Parathyroid adenoma (tissue), 2 donors: ENCODE measurements around the gene SLC15A1.

Experiments used
- H2AFZ ChIP-seq: fragments of 300-600 bp; sonication (generic); one replicate; pipeline ENCODE4 v1.7.0; 2017; ENCODE audit warnings: antibody characterized with exemption, mild to moderate bottlenecking
- H3K27ac ChIP-seq: fragments of 300-600 bp; sonication (generic); one replicate; pipeline ENCODE4 v1.7.0; 2017
- H3K27me3 ChIP-seq: fragments of 300-600 bp; sonication (generic); one replicate; pipeline ENCODE4 v1.7.0; 2017; ENCODE audit warnings: low read length; ENCODE audit not compliant: control insufficient read depth, insufficient read depth
- H3K36me3 ChIP-seq: fragments of 300-600 bp; sonication (generic); one replicate; pipeline ENCODE4 v1.7.0; 2017; ENCODE audit warnings: low read length; ENCODE audit not compliant: control insufficient read depth, insufficient read depth
- H3K4me1 ChIP-seq: fragments of 300-600 bp; sonication (generic); one replicate; pipeline ENCODE4 v1.7.0; 2017; ENCODE audit warnings: control low read depth
- H3K4me2 ChIP-seq: fragments of 300-600 bp; sonication (generic); one replicate; pipeline ENCODE4 v1.7.0; 2017; ENCODE audit warnings: low read length
- H3K4me3 ChIP-seq: fragments of 300-600 bp; sonication (generic); one replicate; pipeline ENCODE4 v1.7.0; 2017; ENCODE audit warnings: low read depth, low read length
- H3K79me2 ChIP-seq: fragments of 300-600 bp; sonication (generic); one replicate; pipeline ENCODE4 v1.7.0; 2017; ENCODE audit warnings: control low read depth
- H3K9ac ChIP-seq: fragments of 300-600 bp; sonication (generic); one replicate; pipeline ENCODE4 v1.7.0; 2017; ENCODE audit warnings: mild to moderate bottlenecking
- H3K9me3 ChIP-seq: fragments of 300-600 bp; sonication (generic); one replicate; pipeline ENCODE4 v1.7.0; 2017; ENCODE audit warnings: low read length; ENCODE audit not compliant: control insufficient read depth
- CTCF ChIP-seq: fragments of 300-600 bp; sonication (generic); IDR thresholded peaks from one replicate; pipeline ENCODE4 v1.7.0; 2017; ENCODE audit warnings: antibody characterized with exemption, mild to moderate bottlenecking
- donor health status: primary hyperparathyroidism.

The SLC15A1 gene, protein sequence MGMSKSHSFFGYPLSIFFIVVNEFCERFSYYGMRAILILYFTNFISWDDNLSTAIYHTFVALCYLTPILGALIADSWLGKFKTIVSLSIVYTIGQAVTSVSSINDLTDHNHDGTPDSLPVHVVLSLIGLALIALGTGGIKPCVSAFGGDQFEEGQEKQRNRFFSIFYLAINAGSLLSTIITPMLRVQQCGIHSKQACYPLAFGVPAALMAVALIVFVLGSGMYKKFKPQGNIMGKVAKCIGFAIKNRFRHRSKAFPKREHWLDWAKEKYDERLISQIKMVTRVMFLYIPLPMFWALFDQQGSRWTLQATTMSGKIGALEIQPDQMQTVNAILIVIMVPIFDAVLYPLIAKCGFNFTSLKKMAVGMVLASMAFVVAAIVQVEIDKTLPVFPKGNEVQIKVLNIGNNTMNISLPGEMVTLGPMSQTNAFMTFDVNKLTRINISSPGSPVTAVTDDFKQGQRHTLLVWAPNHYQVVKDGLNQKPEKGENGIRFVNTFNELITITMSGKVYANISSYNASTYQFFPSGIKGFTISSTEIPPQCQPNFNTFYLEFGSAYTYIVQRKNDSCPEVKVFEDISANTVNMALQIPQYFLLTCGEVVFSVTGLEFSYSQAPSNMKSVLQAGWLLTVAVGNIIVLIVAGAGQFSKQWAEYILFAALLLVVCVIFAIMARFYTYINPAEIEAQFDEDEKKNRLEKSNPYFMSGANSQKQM

GRCh38 chr13:98752467-98753290 is at the start of gene SLC15A1:
Gene SLC15A1 (minus strand): TSS chr13:98752672. CDS start chr13:98752598, 74 bp downstream.
- no peaks in the 10 kb centered on the region for H3K27me3 ChIP-seq

DNA sequence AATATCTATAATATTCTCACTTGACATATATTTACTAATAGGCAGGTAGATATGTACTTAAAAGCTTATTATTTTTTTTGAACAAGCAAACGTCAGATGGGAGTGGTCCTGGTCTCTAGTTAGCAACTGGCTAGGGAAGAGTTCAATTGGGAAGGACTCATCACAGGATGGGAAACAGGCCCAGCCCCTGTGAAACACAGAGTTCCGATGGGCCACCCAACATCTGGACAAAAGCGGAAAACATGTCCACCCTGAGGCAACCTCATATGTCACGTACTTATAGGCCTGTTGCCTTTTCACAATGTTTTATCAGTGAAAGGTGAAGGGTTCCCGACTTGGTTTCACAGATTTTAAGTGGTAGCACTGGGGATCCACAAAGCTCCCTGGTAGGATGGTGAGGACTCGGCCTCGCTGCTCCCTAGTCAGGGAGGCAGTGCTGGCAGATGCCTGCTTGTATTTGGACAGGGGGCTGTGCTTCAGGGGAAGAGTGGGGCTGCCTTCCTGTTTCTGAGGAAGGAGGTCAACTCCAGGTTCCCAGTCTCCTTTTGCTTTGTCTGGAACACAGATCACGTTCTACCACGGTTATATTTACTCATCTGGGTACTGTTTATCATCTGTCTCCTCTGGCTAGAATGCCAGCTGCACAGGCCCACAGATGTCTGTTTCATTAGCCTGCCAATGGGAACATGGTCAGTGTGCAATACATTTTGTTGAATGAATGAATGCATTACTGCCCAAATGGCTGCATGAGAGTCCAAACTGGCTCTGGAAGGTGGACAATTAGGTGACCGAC is 49.4 kb upstream of the SLC15A1 start:
- Histone ChIP-seq H3K79me2 (no peaks in the 10 kb centered on the region), H3K9me3 (no peaks in the 10 kb centered on the region), H3K4me2 (no peak overlapping the region), H3K4me1 (no peaks in the 10 kb centered on the region), H3K9ac (no peak overlapping the region), H3K27me3 (no peaks in the 10 kb centered on the region), H2AFZ (no peak overlapping the region), H3K27ac (no peak overlapping the region), H3K4me3 (no peak overlapping the region), H3K36me3 (no peaks in the 10 kb centered on the region)
- TF ChIP-seq CTCF, result no peak

More at GRCh38 chr13:98752467-98753290, at the start of gene SLC15A1:
- H3K4me3 ChIP-seq, result peak within 1 kb of the TSS; percentile 61
- H3K79me2 ChIP-seq, result no peaks in the 10 kb centered on the region
- no peaks in the 10 kb centered on the region for H3K9me3 ChIP-seq
- H3K36me3 ChIP-seq, result no peaks in the 10 kb centered on the region
- H3K4me2 ChIP-seq, result peak within 1 kb of the TSS; percentile 94
- no peak for TF ChIP-seq CTCF
- H2AFZ ChIP-seq, result peak within 1 kb of the TSS; percentile 86
- H3K9ac ChIP-seq, result no peak within 1 kb of the TSS
- H3K27ac ChIP-seq, result peak within 1 kb of the TSS; percentile 29
- peaks cover 3% of the 10 kb centered on the region for H3K4me1 ChIP-seq

- no peak overlapping the region for H3K27ac ChIP-seq
- H3K9ac ChIP-seq, result no peak overlapping the region
- no peak for TF ChIP-seq CTCF
- H3K4me2 ChIP-seq, result no peak overlapping the region
- no peaks in the 10 kb centered on the region for H3K9me3 ChIP-seq
- no peak overlapping the region for H3K4me3 ChIP-seq
- no peak overlapping the region for H2AFZ ChIP-seq
- no peaks in the 10 kb centered on the region for H3K79me2 ChIP-seq
- H3K36me3 ChIP-seq, result no peaks in the 10 kb centered on the region
- no peaks in the 10 kb centered on the region for H3K4me1 ChIP-seq
- no peaks in the 10 kb centered on the region for H3K27me3 ChIP-seq
Measured at GRCh38 chr13:98800078-98800477, 47.6 kb upstream of the SLC15A1 start.

DNA sequence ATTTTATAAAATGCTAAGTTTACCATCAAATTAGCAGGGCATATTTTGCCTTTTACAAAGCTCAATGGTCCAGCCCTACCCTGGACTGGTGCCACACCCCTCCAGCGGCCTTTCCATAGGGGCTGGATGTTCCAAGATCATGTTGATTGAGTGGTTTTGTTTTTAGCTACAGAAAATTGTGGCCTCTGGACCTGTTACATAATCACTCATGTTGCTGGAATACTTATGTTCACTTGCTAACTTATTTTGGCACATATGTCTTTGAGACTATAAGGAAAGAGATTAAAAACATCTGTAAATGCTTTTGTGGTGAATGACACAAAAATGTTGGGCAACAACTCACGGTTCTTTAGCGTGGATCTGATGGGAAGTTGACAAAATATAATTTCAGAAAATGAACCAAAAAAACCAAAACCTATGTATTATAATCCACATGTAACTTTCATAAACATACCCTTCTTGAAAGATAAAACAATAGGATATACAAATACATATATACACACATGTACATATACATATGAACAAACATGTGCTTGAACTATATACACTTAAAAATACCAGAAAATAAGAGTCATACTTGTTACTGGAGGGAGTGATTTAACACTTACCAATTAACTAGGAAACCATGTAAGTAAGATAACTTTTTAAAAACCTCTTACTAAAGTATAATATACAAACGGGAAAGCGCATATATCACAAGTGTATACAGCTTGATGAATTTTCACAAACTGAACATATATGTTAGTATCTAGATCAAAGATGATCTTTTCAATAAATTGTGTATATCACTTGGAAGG is 46.6 kb upstream of the SLC15A1 start:
- H2AFZ ChIP-seq, result no peak overlapping the region
- H3K36me3 ChIP-seq, result no peaks in the 10 kb centered on the region
- H3K4me2 ChIP-seq, result no peak overlapping the region
- H3K4me1 ChIP-seq, result no peaks in the 10 kb centered on the region
- no peak overlapping the region for H3K27ac ChIP-seq
- no peaks in the 10 kb centered on the region for H3K79me2 ChIP-seq
- H3K9ac ChIP-seq, result no peak overlapping the region
- TF ChIP-seq CTCF, result no peak
- H3K4me3 ChIP-seq, result no peak overlapping the region
- no peaks in the 10 kb centered on the region for H3K27me3 ChIP-seq
- H3K9me3 ChIP-seq, result no peaks in the 10 kb centered on the region
